HG02763 (cell line): ENCODE results near the gene FGFR2.
"Not testable (repeated sequence)": the region's sequence is repeated elsewhere in the genome, so short reads cannot be mapped to it uniquely, and the experiment has no call there.

ENCODE experiments used
- ATAC-seq: cut with Tn5 transposase; IDR thresholded peaks from one replicate; pipeline ENCODE4 v1.9.1; 2021; ENCODE audit warnings: mild to moderate bottlenecking, moderate library complexity; ENCODE audit not compliant: unreplicated experiment

Gene FGFR2

DNA sequence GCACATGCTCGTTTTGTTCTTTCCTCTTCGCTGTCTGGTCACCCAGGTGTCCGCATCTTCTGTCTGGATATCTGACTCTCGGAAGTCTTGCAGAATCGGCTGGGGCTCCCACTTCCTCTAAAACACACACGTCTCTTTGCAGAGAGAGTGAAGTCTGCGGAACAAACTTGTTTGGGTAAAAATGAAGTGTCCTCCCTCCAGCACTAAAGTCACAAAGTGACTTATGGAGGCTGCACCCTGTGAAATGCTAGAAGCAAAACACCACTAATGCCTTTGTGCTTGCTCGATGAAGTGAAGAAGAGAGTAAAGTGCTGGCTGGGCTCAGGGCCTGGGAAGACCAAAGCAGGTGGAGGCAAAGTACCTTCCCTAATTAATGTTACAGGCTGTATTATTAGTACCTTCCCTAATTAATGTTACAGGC is 71.4 kb downstream of the FGFR2 start:
- ATAC-seq, result no peak

DNA sequence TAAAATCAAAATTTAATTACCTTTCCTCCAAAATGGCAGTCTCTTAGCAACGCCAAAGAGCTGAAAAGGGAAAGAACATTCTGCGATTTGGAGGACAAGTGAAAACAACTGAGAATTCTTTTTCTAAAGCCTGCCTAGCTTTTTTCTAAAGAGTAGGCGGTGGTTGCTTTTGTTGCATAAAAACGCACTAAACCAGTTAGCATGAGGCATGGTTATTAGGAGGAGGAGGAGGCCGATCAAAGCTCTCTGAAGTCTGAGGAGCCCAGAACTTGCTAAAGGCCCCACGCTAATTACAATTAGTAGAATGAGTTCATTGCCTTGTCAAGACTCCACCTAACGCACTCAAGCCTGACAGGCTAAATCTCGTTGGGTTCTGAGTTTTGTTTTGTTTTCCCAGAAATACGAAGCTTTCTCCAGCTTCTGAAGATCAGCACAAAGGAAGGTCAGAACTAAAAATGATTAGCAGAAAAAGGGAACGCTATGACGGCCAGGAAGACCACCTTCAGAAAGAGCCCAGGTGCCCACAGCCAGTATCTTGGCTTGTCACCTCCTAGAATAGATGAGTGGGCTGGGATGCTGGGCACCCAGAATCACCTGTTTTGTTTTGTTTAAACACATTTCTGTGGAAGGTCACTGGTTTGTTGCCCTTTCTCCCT is 72.0 kb downstream of the FGFR2 start:
- no peak for ATAC-seq

DNA sequence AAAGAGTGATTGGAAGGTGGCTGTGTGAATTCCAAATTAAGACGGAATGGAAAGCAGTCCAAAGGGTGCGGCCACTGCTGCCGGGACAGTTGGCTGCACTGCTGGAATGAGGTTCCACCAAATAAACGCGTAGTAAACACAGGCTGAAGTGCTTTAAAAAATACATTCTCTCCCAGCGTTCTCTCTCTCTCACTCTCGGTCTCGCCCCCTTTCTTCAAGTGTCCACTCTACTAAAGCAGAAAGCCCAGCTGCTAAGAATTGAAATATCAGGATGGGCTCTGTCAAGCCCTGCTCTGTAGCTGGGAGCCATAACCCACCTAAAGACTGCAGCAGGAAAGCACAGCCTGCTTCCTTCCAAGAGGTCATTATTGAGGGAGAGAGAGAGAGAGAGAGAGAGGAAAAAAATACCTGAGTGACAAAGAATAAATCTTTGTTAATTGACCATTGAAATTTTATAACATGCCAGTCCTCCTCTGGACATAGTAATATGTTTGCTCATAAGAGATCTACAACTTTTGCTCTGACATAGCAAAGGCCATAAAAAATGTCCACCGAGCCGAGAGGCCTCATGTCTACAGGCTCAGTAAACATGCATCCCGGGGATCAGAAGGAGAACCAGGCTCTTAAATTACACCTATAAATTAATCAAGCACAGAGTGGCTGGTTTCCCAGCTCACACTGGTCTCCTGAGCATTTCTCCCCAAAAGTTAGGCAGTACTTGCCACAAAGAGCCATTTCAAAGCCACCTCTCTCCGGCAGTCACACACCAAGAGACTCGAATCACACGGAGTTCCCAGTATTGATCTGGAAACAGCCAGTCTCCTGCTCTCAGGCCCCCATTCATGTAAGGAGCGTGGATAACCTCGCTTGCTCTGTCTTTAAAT is 72.8 kb downstream of the FGFR2 start:
- ATAC-seq, result no peak

GRCh38 chr10:121524157-121524817 is 74.0 kb downstream of the FGFR2 start:
- ATAC-seq, result no peak

GRCh38 chr10:121522831-121523230 is 75.4 kb downstream of the FGFR2 start:
- ATAC-seq, result no peak

DNA sequence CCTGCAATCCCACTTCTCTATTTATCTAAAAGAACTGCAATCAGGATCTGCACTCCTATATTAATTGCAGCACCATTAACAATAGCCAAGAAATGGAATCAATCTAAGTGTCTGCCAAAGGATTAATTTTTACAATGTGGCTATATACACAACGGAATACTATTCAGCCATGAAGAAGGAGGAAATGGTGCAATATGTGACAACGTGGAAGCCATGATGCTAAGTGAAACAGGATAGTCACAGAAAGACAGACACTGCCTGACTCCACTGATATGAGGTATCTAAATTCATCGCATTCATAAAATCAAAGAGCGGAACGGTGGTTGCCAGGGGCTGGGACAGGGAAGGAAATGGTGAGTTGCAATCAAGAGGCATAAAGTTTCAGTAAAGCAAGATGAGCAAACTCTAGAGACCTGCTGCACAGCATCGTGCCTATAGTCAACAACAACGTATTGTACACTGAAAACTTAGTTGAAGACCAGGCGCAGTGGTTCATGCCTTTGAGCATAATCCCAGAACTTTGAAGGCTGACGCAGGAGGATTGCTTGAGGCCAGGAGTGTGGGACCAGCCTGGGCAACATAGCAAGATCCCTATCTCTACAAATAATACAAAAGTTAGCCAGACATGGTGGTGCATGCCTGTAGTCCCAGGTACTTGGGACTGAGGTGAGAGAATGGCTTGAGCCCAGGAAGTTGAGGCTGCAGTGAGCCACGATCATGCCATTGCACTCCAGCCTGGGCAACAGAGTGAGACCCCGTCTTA is 76.3 kb downstream of the FGFR2 start:
- ATAC-seq, result no peak

DNA sequence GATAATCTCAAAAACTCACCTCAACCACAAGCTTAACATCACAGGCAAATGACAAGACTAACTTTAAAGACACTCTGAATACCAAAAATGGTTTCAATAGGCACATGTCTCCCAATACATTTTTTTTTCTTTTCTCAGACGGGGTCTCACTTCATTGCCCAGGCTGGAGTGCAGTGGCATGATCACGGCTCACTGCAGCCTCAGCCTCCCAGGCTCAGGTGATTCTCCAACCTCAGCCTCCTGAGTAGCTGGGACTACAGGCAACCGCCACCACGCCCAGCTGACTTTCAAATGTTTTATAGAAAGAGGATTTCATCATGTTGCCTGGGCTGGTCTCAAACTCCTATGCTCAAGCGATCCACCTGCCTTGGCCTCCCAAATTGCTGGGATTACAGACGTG is 77.7 kb downstream of the FGFR2 start:
- not testable (repeated sequence) for ATAC-seq

DNA sequence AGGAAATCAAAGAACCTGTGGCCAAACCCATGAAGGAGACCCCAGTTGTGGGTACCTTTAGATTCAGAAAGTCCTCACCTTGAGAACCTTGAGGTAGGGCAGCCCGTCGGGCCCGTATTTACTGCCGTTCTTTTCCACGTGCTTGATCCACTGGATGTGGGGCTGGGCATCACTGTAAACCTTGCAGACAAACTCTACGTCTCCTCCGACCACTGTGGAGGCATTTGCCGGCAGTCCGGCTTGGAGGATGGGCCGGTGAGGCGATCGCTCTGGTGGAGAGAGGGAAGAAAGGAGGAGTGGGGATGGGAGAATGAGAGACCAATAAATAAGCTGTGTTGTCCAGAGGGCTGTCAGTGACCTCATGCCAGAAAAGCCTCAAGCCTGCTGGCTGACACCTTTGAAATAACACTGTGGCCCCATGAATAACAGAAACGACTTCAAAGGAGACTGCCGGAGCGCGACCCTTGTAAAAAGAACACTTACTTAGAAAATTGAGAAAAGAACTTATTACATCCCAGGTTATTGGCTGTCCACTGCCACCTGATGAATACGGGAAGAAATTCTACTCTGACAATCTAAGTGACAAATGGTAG is 78.2 kb downstream of the FGFR2 start:
- ATAC-seq, result no peak

DNA sequence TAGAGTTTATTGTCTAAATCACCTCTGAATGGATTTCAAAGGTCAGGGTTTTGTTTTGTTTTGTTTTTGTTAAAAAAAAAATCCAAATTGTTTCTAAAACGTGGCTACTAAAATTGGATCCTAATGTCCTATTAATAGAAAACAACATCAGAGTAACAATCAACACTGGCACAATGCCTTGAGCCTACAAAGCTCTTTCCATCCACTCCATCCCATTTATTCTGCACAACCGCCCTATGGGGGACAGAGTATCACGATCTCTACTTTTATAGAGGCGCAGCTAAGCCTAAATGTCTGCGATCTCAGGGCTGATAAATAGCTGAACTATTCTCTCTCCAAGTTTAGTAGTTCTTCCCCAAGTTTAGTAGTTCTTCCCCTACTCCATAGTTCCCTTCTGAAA is 78.8 kb downstream of the FGFR2 start:
- no peak for ATAC-seq

GRCh38 chr10:121518333-121518732 is 79.9 kb downstream of the FGFR2 start:
- ATAC-seq, result no peak

DNA sequence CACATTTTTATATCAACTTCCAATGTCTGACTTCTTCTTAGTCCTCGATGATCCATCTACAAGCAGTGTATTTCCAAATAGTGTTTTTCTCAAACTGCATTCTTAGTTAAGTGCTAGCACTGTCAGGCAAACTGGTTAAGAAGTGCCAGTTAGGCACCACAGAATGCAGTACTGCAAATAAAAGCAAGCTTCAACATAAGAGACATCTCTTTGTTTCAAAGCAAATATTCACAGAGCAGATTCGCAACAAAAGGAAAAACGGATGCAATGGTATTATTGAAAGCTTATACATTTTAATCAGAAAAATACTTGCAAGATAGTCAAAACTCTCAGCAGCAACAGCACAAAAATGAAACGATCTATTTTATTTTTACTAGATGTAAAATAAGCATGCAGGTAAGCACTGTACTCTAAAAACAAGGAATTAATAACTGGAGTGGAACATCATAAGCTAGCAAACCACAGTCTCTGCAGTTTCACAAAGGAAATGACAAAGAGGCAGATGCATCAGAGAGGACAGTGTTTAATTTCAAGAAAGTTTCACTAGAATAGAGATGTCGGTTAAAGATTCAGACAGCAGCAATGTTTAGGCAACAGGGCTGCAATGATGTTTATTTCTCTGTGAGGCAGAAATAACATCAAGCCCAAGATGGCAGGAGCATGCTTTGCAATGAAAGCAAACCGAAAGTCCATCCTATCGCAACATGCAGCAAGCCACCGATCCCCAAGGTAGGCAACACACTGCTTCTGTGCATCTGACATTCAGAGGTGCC is 82.0 kb downstream of the FGFR2 start:
- no peak for ATAC-seq

- no peak for ATAC-seq
Observed at GRCh38 chr10:121514141-121514865, 83.9 kb downstream of the FGFR2 start.

GRCh38 chr10:121511943-121512342 is 86.3 kb downstream of the FGFR2 start:
- ATAC-seq, result no peak

DNA sequence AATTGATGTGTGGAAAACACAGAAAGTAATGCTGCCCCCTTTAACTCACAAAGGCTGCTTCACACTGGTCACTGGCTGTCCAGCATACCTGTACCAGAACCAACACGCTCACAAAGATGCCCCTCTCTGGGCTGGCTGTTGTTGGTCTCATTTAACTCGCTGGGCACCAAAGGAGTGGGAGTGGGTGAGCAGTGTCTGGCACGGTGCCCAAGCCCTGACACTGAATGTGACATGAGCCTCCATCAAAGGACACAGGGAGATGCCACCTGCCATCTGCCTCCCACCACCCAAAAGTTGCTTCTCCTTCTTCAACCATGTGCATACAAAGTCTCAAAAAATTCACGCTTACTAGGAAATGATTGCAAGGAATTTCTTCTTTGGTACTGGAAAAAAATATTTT is 86.8 kb downstream of the FGFR2 start:
- ATAC-seq, result no peak

- ATAC-seq, result no peak
Observed at GRCh38 chr10:121510201-121510771, 88.0 kb downstream of the FGFR2 start.

- no peak for ATAC-seq
Observed at GRCh38 chr10:121509796-121510195, 88.4 kb downstream of the FGFR2 start.

GRCh38 chr10:121509112-121509511 is 89.1 kb downstream of the FGFR2 start:
- ATAC-seq, result no peak

DNA sequence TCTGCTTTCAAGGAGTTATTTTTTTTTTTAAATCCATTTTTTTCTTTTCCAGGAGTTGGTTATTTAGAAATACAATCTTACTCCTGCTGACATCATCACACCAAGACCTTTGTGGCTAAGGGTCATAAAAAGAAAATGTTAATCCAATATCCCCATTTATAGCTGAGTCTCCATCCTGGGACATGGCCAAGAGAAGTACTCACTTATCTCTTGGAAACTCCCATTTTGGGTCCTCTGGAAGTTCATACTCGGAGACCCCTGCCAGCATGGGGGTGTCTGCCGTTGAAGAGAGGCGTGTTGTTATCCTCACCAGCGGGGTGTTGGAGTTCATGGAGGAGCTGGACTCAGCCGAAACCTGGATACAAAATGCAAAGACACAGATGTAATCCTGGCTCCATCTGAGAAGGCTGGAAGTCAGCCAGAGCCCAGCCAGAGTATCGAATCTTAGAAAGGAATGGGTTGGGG is 94.6 kb downstream of the FGFR2 start:
- ATAC-seq, result no peak

DNA sequence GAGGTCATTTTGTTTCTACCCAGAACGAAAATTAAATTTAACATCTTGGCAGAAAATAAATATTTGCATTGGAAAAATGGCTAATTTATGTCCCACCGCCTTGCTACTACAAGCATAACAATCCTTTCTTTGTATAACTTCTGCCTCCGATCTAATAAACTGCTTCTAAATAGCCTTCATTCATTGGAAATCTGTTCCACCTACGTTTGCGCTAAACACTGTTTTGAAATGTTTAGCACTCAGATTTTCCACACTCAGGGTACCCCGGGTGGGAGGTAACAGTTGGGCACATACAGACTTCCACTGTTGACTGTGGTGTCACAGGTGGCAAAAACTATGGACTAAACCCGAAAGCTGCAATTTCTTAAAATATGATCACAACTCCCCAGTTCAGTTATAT is 96.4 kb downstream of the FGFR2 start:
- no peak for ATAC-seq
